ENCODE measurements around the gene BSND. TPM values are rescaled to one million over a fixed set of nuclear protein-coding genes. Genes with fewer than 3 reads are reported as not detected.
A peak's percentile ranks its signal among the peaks of the same experiment; 100 is the strongest.
"Not testable (repeated sequence)": the region's sequence is repeated elsewhere in the genome, so short reads cannot be mapped to it uniquely, and the experiment has no call there.

Gene BSND
- polyA plus RNA-seq, 1 donor: not detected

- Histone ChIP-seq H3K4me3 (ENCODE audit: low read length) (no peak overlapping the region), H3K9me3 (ENCODE audit: control insufficient read depth, low read depth, low read length) (no peaks in the 10 kb centered on the region), H3K36me3 (ENCODE audit: control insufficient read depth, insufficient read depth, low read length) (no peaks in the 10 kb centered on the region), H3K27me3 (ENCODE audit: control insufficient read depth, insufficient read depth, low read length) (peaks cover 6% of the 10 kb centered on the region), H3K4me1 (ENCODE audit: control insufficient read depth, insufficient read depth, low read length) (peaks cover 11% of the 10 kb centered on the region), H3K27ac (ENCODE audit: low read length) (no peak overlapping the region)
- WGBS (ENCODE audit: insufficient coverage, low lambda C conversion rate): 44% methylated on average over 1 of the region's 12 CpGs
- no peak for DNase-seq
Observed at GRCh38 chr1:55015731-55016620, 17.2 kb downstream of the BSND start.

GRCh38 chr1:55018395-55018794 is 19.7 kb downstream of the BSND start:
- Histone ChIP-seq H3K27me3 (ENCODE audit: control insufficient read depth, insufficient read depth, low read length) (peaks cover 6% of the 10 kb centered on the region), H3K9me3 (ENCODE audit: control insufficient read depth, low read depth, low read length) (no peaks in the 10 kb centered on the region), H3K27ac (ENCODE audit: low read length) (no peak overlapping the region), H3K4me3 (ENCODE audit: low read length) (no peak overlapping the region), H3K4me1 (ENCODE audit: control insufficient read depth, insufficient read depth, low read length) (peaks cover 11% of the 10 kb centered on the region), H3K36me3 (ENCODE audit: control insufficient read depth, insufficient read depth, low read length) (no peaks in the 10 kb centered on the region)
- DNase-seq: no peak
- WGBS (ENCODE audit: insufficient coverage, low lambda C conversion rate): no CpG with 5 or more reads among the region's 9 CpGs

- peaks cover 4% of the 10 kb centered on the region for H3K27me3 ChIP-seq (ENCODE audit: control insufficient read depth, insufficient read depth, low read length)
Observed at GRCh38 chr1:55021942-55022546, 23.3 kb downstream of the BSND start.

GRCh38 chr1:55024163-55024562 is 25.4 kb downstream of the BSND start:
- H3K4me3 ChIP-seq (ENCODE audit: low read length); DNase-seq: not testable (repeated sequence)
- no CpG with 5 or more reads among the region's 10 CpGs for WGBS (ENCODE audit: insufficient coverage, low lambda C conversion rate)

More at GRCh38 chr1:55021942-55022546, 23.3 kb downstream of the BSND start:
- Histone ChIP-seq H3K9me3 (ENCODE audit: control insufficient read depth, low read depth, low read length) (no peaks in the 10 kb centered on the region), H3K4me1 (ENCODE audit: control insufficient read depth, insufficient read depth, low read length) (peaks cover 11% of the 10 kb centered on the region), H3K4me3 (ENCODE audit: low read length) (no peak overlapping the region), H3K27ac (ENCODE audit: low read length) (no peak overlapping the region), H3K36me3 (ENCODE audit: control insufficient read depth, insufficient read depth, low read length) (no peaks in the 10 kb centered on the region)
- DNase-seq: peak; percentile 85 to 87
- WGBS (ENCODE audit: insufficient coverage, low lambda C conversion rate): no CpG with 5 or more reads among the region's 15 CpGs

GRCh38 chr1:55026682-55027081 is 27.9 kb downstream of the BSND start:
- not testable (repeated sequence) for H3K36me3 ChIP-seq (ENCODE audit: control insufficient read depth, insufficient read depth, low read length); H3K27me3 ChIP-seq (ENCODE audit: control insufficient read depth, insufficient read depth, low read length); DNase-seq; H3K4me3 ChIP-seq (ENCODE audit: low read length); H3K27ac ChIP-seq (ENCODE audit: low read length); H3K4me1 ChIP-seq (ENCODE audit: control insufficient read depth, insufficient read depth, low read length); H3K9me3 ChIP-seq (ENCODE audit: control insufficient read depth, low read depth, low read length)
- no CpG with 5 or more reads among the region's 3 CpGs for WGBS (ENCODE audit: insufficient coverage, low lambda C conversion rate)

More at GRCh38 chr1:55024163-55024562, 25.4 kb downstream of the BSND start:
- H3K27ac ChIP-seq (ENCODE audit: low read length); H3K27me3 ChIP-seq (ENCODE audit: control insufficient read depth, insufficient read depth, low read length); H3K36me3 ChIP-seq (ENCODE audit: control insufficient read depth, insufficient read depth, low read length); H3K9me3 ChIP-seq (ENCODE audit: control insufficient read depth, low read depth, low read length): not testable (repeated sequence)
- H3K4me1 ChIP-seq (ENCODE audit: control insufficient read depth, insufficient read depth, low read length): peaks cover 11% of the 10 kb centered on the region

- not testable (repeated sequence) for H3K36me3 ChIP-seq (ENCODE audit: control insufficient read depth, insufficient read depth, low read length); H3K27me3 ChIP-seq (ENCODE audit: control insufficient read depth, insufficient read depth, low read length); H3K4me1 ChIP-seq (ENCODE audit: control insufficient read depth, insufficient read depth, low read length); H3K27ac ChIP-seq (ENCODE audit: low read length); H3K9me3 ChIP-seq (ENCODE audit: control insufficient read depth, low read depth, low read length); H3K4me3 ChIP-seq (ENCODE audit: low read length); DNase-seq
- no CpG with 5 or more reads among the region's 5 CpGs for WGBS (ENCODE audit: insufficient coverage, low lambda C conversion rate)
Observed at GRCh38 chr1:55031098-55031497, 32.4 kb downstream of the BSND start.

- Histone ChIP-seq H3K36me3 (ENCODE audit: control insufficient read depth, insufficient read depth, low read length) (no peaks in the 10 kb centered on the region), H3K27ac (ENCODE audit: low read length) (no peak overlapping the region), H3K4me3 (ENCODE audit: low read length) (no peak overlapping the region), H3K4me1 (ENCODE audit: control insufficient read depth, insufficient read depth, low read length) (peaks cover 4% of the 10 kb centered on the region), H3K9me3 (ENCODE audit: control insufficient read depth, low read depth, low read length) (no peaks in the 10 kb centered on the region), H3K27me3 (ENCODE audit: control insufficient read depth, insufficient read depth, low read length) (peaks cover 9% of the 10 kb centered on the region)
- WGBS (ENCODE audit: insufficient coverage, low lambda C conversion rate): 72% methylated on average over 3 of the region's 7 CpGs
- no peak for DNase-seq
Observed at GRCh38 chr1:55033265-55033614, 34.5 kb downstream of the BSND start.

- H3K36me3 ChIP-seq (ENCODE audit: control insufficient read depth, insufficient read depth, low read length): no peaks in the 10 kb centered on the region
- H3K27me3 ChIP-seq (ENCODE audit: control insufficient read depth, insufficient read depth, low read length): peaks cover 22% of the 10 kb centered on the region
- no peak for DNase-seq
- peaks cover 11% of the 10 kb centered on the region for H3K4me1 ChIP-seq (ENCODE audit: control insufficient read depth, insufficient read depth, low read length)
- no peak overlapping the region for H3K4me3 ChIP-seq (ENCODE audit: low read length)
- H3K9me3 ChIP-seq (ENCODE audit: control insufficient read depth, low read depth, low read length): peaks cover 2% of the 10 kb centered on the region
- H3K27ac ChIP-seq (ENCODE audit: low read length): no peak overlapping the region
- WGBS (ENCODE audit: insufficient coverage, low lambda C conversion rate): no CpG with 5 or more reads among the region's 6 CpGs
Observed at GRCh38 chr1:55034476-55035133, 35.9 kb downstream of the BSND start.

- no CpG with 5 or more reads among the region's 4 CpGs for WGBS (ENCODE audit: insufficient coverage, low lambda C conversion rate)
- no peaks in the 10 kb centered on the region for H3K36me3 ChIP-seq (ENCODE audit: control insufficient read depth, insufficient read depth, low read length)
- H3K9me3 ChIP-seq (ENCODE audit: control insufficient read depth, low read depth, low read length): peaks cover 8% of the 10 kb centered on the region
- peaks cover 35% of the 10 kb centered on the region for H3K27me3 ChIP-seq (ENCODE audit: control insufficient read depth, insufficient read depth, low read length)
- DNase-seq: no peak
- no peak overlapping the region for H3K4me3 ChIP-seq (ENCODE audit: low read length)
- no peak overlapping the region for H3K27ac ChIP-seq (ENCODE audit: low read length)
- peaks cover 24% of the 10 kb centered on the region for H3K4me1 ChIP-seq (ENCODE audit: control insufficient read depth, insufficient read depth, low read length)
Observed at GRCh38 chr1:55035904-55036303, 37.2 kb downstream of the BSND start.

- no peak for DNase-seq
- Histone ChIP-seq H3K4me3 (ENCODE audit: low read length) (no peak overlapping the region), H3K27ac (ENCODE audit: low read length) (no peak overlapping the region), H3K27me3 (ENCODE audit: control insufficient read depth, insufficient read depth, low read length) (peaks cover 43% of the 10 kb centered on the region), H3K4me1 (ENCODE audit: control insufficient read depth, insufficient read depth, low read length) (peaks cover 25% of the 10 kb centered on the region), H3K36me3 (ENCODE audit: control insufficient read depth, insufficient read depth, low read length) (no peaks in the 10 kb centered on the region), H3K9me3 (ENCODE audit: control insufficient read depth, low read depth, low read length) (peaks cover 8% of the 10 kb centered on the region)
- WGBS (ENCODE audit: insufficient coverage, low lambda C conversion rate): no CpG with 5 or more reads among the region's 8 CpGs
Observed at GRCh38 chr1:55037733-55038551, 39.2 kb downstream of the BSND start.

All from large intestine (tissue), 3 donors.